Measurements from ENCODE around the gene PCCA. TPM values are rescaled to one million over a fixed set of nuclear protein-coding genes. Genes with fewer than 3 reads are reported as not detected.
A peak's percentile ranks its signal among the peaks of the same experiment; 100 is the strongest.

The PCCA gene
- total and polyA plus RNA-seq, 2 donors (not counting 1 experiment from before 2014, with no cell fraction given) = 11.2 to 73.0 TPM

DNA sequence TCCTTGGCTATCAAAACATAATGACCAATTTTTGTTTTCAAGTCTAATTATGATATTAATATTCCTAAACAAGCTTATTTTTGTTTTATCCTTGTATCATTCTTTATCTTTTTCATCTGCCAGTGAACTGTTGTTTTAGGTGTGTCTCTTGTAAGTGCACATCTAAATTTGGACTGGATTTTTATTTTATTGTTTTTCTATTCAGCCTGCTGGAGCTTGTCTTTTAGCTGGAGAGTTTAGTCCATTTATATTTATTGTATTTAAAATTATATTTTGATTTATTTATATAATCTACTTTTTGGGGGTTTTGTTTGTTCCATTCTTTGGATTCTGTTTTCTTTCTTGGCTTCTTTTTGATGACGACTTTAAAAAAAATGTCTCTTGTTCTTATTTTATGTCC lies 159.0 kb downstream of the PCCA start:
- no peak for DNase-seq (ENCODE audit: low read depth in 2 of 2)
- Histone ChIP-seq H3K4me3 (replicated peaks in 1 of 4; ENCODE audit: control extremely low read depth in 1 of 4, insufficient read depth in 1 of 4, low read depth in 3 of 4, low read length in 4 of 4) (no peak overlapping the region), H3K4me2 (ENCODE audit: extremely low read depth, insufficient read depth, low read length) (no peak overlapping the region), H2AFZ (ENCODE audit: low read length) (no peak overlapping the region), H4K20me1 (ENCODE audit: control insufficient read depth, extremely low read depth, insufficient read depth, low read length) (no peaks in the 10 kb centered on the region), H3K9ac (ENCODE audit: insufficient read depth, low read length) (no peak overlapping the region), H3K27me3 (ENCODE audit: control insufficient read depth, insufficient read depth, low read length) (no peaks in the 10 kb centered on the region), H3K4me1 (ENCODE audit: control insufficient read depth, extremely low read depth, insufficient read depth, low read length) (no peaks in the 10 kb centered on the region), H3K36me3 (ENCODE audit: control insufficient read depth, insufficient read depth, low read length) (no peaks in the 10 kb centered on the region), H3K9me3 (ENCODE audit: control insufficient read depth, insufficient read depth, low read depth, low read length) (no peaks in the 10 kb centered on the region), H3K79me2 (ENCODE audit: control insufficient read depth, insufficient read depth, low read length) (no peaks in the 10 kb centered on the region), H3K27ac (ENCODE audit: insufficient read depth, low read length) (no peak overlapping the region)
- TF ChIP-seq, protein P1, sequence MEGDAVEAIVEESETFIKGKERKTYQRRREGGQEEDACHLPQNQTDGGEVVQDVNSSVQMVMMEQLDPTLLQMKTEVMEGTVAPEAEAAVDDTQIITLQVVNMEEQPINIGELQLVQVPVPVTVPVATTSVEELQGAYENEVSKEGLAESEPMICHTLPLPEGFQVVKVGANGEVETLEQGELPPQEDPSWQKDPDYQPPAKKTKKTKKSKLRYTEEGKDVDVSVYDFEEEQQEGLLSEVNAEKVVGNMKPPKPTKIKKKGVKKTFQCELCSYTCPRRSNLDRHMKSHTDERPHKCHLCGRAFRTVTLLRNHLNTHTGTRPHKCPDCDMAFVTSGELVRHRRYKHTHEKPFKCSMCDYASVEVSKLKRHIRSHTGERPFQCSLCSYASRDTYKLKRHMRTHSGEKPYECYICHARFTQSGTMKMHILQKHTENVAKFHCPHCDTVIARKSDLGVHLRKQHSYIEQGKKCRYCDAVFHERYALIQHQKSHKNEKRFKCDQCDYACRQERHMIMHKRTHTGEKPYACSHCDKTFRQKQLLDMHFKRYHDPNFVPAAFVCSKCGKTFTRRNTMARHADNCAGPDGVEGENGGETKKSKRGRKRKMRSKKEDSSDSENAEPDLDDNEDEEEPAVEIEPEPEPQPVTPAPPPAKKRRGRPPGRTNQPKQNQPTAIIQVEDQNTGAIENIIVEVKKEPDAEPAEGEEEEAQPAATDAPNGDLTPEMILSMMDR (conservative IDR thresholded peaks at IDR 0.05 in 1 of 2, IDR thresholded peaks at IDR 0.05 in 1 of 2; ENCODE audit: low read depth in 1 of 2, low read length in 2 of 2) = no peak
- no peak for TF ChIP-seq EZH2 (IDR thresholded peaks at IDR 0.05; ENCODE audit: low read length, missing control alignments)

DNA sequence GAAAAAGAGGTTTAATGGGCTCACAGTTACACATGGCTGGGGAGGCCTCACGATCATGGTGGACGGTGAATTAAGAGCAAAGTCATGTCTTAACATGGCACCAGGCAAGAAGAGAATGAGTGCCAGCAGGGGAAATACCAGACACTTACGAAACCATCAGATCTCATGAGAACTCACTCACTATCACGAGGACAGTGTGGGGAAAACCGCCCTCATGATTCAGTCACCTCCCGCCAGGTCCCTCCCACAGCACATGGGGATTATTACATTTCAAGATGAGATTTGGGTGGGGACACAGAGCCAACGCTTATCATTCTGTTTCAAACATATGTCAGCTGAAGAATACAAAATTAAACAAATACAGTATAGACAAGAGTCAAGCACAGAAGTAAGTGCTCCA lies 165.1 kb downstream of the PCCA start:
- TF ChIP-seq, protein P1 (conservative IDR thresholded peaks at IDR 0.05 in 1 of 2, IDR thresholded peaks at IDR 0.05 in 1 of 2; ENCODE audit: low read depth in 1 of 2, low read length in 2 of 2) = no peak
- TF ChIP-seq EZH2 (IDR thresholded peaks at IDR 0.05; ENCODE audit: low read length, missing control alignments) = no peak
- H3K27ac ChIP-seq (ENCODE audit: insufficient read depth, low read length) = no peak overlapping the region
- no peaks in the 10 kb centered on the region for H3K27me3 ChIP-seq (ENCODE audit: control insufficient read depth, insufficient read depth, low read length)
- no peaks in the 10 kb centered on the region for H3K36me3 ChIP-seq (ENCODE audit: control insufficient read depth, insufficient read depth, low read length)
- no peak overlapping the region for H2AFZ ChIP-seq (ENCODE audit: low read length)
- H3K9ac ChIP-seq (ENCODE audit: insufficient read depth, low read length) = no peak overlapping the region
- H3K9me3 ChIP-seq (ENCODE audit: control insufficient read depth, insufficient read depth, low read depth, low read length) = no peaks in the 10 kb centered on the region
- no peak overlapping the region for H3K4me2 ChIP-seq (ENCODE audit: extremely low read depth, insufficient read depth, low read length)
- no peaks in the 10 kb centered on the region for H4K20me1 ChIP-seq (ENCODE audit: control insufficient read depth, extremely low read depth, insufficient read depth, low read length)
- H3K4me3 ChIP-seq (replicated peaks in 1 of 4; ENCODE audit: control extremely low read depth in 1 of 4, insufficient read depth in 1 of 4, low read depth in 3 of 4, low read length in 4 of 4) = no peak overlapping the region
- H3K4me1 ChIP-seq (ENCODE audit: control insufficient read depth, extremely low read depth, insufficient read depth, low read length) = no peaks in the 10 kb centered on the region
- peak in 1 of 2 donors; percentile 9 for DNase-seq (ENCODE audit: low read depth in 2 of 2)
- H3K79me2 ChIP-seq (ENCODE audit: control insufficient read depth, insufficient read depth, low read length) = no peaks in the 10 kb centered on the region

DNA sequence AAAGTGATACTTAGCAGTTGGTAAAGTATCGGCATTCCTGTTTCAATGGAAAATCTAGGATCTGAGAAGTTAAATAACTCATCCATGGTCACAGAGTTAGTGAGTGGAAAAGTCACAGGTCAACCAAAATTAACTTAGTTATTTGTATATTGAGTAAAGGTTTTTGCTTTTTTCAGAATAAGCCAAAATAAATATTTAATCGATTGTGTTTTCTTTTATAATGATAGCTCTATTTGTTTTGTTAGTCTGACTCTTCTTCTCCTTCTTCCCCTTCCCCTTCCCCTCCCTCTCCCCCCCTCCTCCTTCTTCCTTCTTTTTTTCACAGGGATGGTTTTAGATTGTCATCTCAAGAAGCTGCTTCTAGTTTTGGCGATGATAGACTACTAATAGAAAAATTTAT lies 173.5 kb downstream of the PCCA start:
- Histone ChIP-seq H3K4me1 (ENCODE audit: control insufficient read depth, extremely low read depth, insufficient read depth, low read length) (no peaks in the 10 kb centered on the region), H3K36me3 (ENCODE audit: control insufficient read depth, insufficient read depth, low read length) (no peaks in the 10 kb centered on the region), H3K79me2 (ENCODE audit: control insufficient read depth, insufficient read depth, low read length) (no peaks in the 10 kb centered on the region), H3K9ac (ENCODE audit: insufficient read depth, low read length) (no peak overlapping the region), H3K9me3 (ENCODE audit: control insufficient read depth, insufficient read depth, low read depth, low read length) (no peaks in the 10 kb centered on the region), H3K4me3 (replicated peaks in 1 of 4; ENCODE audit: control extremely low read depth in 1 of 4, insufficient read depth in 1 of 4, low read depth in 3 of 4, low read length in 4 of 4) (no peak overlapping the region), H3K4me2 (ENCODE audit: extremely low read depth, insufficient read depth, low read length) (no peak overlapping the region), H4K20me1 (ENCODE audit: control insufficient read depth, extremely low read depth, insufficient read depth, low read length) (no peaks in the 10 kb centered on the region), H2AFZ (ENCODE audit: low read length) (no peak overlapping the region), H3K27me3 (ENCODE audit: control insufficient read depth, insufficient read depth, low read length) (no peaks in the 10 kb centered on the region), H3K27ac (ENCODE audit: insufficient read depth, low read length) (no peak overlapping the region)
- TF ChIP-seq, protein P1 (conservative IDR thresholded peaks at IDR 0.05 in 1 of 2, IDR thresholded peaks at IDR 0.05 in 1 of 2; ENCODE audit: low read depth in 1 of 2, low read length in 2 of 2) = no peak
- no peak for TF ChIP-seq EZH2 (IDR thresholded peaks at IDR 0.05; ENCODE audit: low read length, missing control alignments)
- DNase-seq (ENCODE audit: low read depth in 2 of 2) = no peak
